Prostate gland (tissue), 2 donors: ENCODE results near the gene C9orf152. TPM values are rescaled to one million over a fixed set of nuclear protein-coding genes. Genes with fewer than 3 reads are reported as not detected.

Source experiments
- DNase-seq: peaks from one replicate; pipeline ENCODE4 v3.0.0-alpha.2; 2019; ENCODE audit warnings: low spot score
- H3K27ac ChIP-seq, 2 donors: fragments of 200-600 bp; sonication (generic); 2 replicates each; pipeline ENCODE4 v1.5.1; 2017 to 2019
- H3K27me3 ChIP-seq: fragments of 200-600 bp; sonication (generic); replicated peaks from 2 replicates; pipeline ENCODE4 v1.5.1; 2019; ENCODE audit not compliant: insufficient read depth
- H3K36me3 ChIP-seq, 2 donors: fragments of 200-600 bp; sonication (generic); 1 replicate in 1 of 2; 2 replicates in 1 of 2; pipeline versions ENCODE4 v1.5.1 to v1.8.1; 2017 to 2019
- H3K4me1 ChIP-seq: fragments of 200-600 bp; sonication (generic); replicated peaks from 2 replicates; pipeline ENCODE4 v1.5.1; 2019
- H3K4me3 ChIP-seq, 2 donors: fragments of 200-600 bp; sonication (generic); 2 replicates each; pipeline ENCODE4 v1.5.1; 2017 to 2019
- H3K9me3 ChIP-seq: fragments of 200-600 bp; sonication (generic); 2 replicates; pipeline ENCODE4 v1.5.1; 2017
- CTCF ChIP-seq, 4 experiments: fragments of 200-600 bp in 2 of 4; fragments of 450-650 bp in 2 of 4; sonication (generic) in 2 of 4; IDR thresholded peaks; 1 replicate in 3 of 4; 2 replicates in 1 of 4; pipeline ENCODE4 v1.5.1; 2016 to 2019; ENCODE audit warnings: antibody characterized with exemption in 4 of 4, mild to moderate bottlenecking in 2 of 4, moderate library complexity in 2 of 4
- POLR2A ChIP-seq: fragments of 450-650 bp; IDR thresholded peaks from one replicate; pipeline ENCODE4 v1.6.1; 2016; ENCODE audit warnings: antibody characterized with exemption, mild to moderate bottlenecking
- POLR2AphosphoS5 ChIP-seq: sonication (generic); formaldehyde crosslinking; IDR thresholded peaks from one replicate; pipeline ENCODE4 v1.6.1; 2017; ENCODE audit warnings: antibody characterized with exemption
- WGBS: methylation state at CpG from one replicate; pipeline ENCODE4 v1.1.5; 2018; 5-methylcytosine and 5-hydroxymethylcytosine counted together
- intact Hi-C: fragments of 100-400 bp; cut with DNase I; formaldehyde crosslinking; loops from one replicate; pipeline ENCODE4 v1.14.2; 2022
- total RNA-seq, 2 donors: library from RNA; depleted of rRNA; stranded (reverse); fragments of >200 nt; gene quantifications; one replicate each; pipeline ENCODE4 v1.1.0, GENCODE V29; 2016

C9orf152 gene
- total RNA-seq, 2 donors from 2014 or later = 9.0 to 32.6 TPM

GRCh38 chr9:110248361-110248760 lies 40.4 kb upstream of the C9orf152 start:
- TF ChIP-seq CTCF (IDR thresholded peaks at IDR 0.05) (no peak), POLR2AphosphoS5 (no peak), POLR2A (no peak)
- Histone ChIP-seq H3K4me1 (peaks cover 3% of the 10 kb centered on the region), H3K36me3 (no peaks in the 10 kb centered on the region), H3K27ac (no peak overlapping the region), H3K27me3 (no peaks in the 10 kb centered on the region), H3K4me3 (no peak overlapping the region), H3K9me3 (no peaks in the 10 kb centered on the region)
- WGBS = 78% methylated on average over 2 of the region's 2 CpGs
- intact Hi-C loops = no loop called here
- DNase-seq = no peak

- TF ChIP-seq POLR2A (no peak), POLR2AphosphoS5 (no peak), CTCF (IDR thresholded peaks at IDR 0.05) (no peak)
- Histone ChIP-seq H3K27ac (no peak overlapping the region), H3K27me3 (no peaks in the 10 kb centered on the region), H3K4me1 (peaks cover 3% of the 10 kb centered on the region), H3K4me3 (no peak overlapping the region), H3K36me3 (no peaks in the 10 kb centered on the region), H3K9me3 (no peaks in the 10 kb centered on the region)
- intact Hi-C loops = no loop called here
- WGBS = 94% methylated on average over 6 of the region's 6 CpGs
- DNase-seq = no peak
These were observed 38.3 kb upstream of the C9orf152 start for GRCh38 chr9:110246214-110246613.

GRCh38 chr9:110244616-110245015 lies 36.7 kb upstream of the C9orf152 start:
- intact Hi-C loops = no loop called here

GRCh38 chr9:110241858-110242321 lies 33.9 kb upstream of the C9orf152 start:
- Histone ChIP-seq H3K4me3 (no peak overlapping the region), H3K4me1 (no peaks in the 10 kb centered on the region), H3K36me3 (no peaks in the 10 kb centered on the region), H3K27ac (no peak overlapping the region), H3K27me3 (no peaks in the 10 kb centered on the region), H3K9me3 (no peaks in the 10 kb centered on the region)
- 86% methylated on average over 1 of the region's 1 CpG for WGBS
- TF ChIP-seq POLR2A = no peak
- no peak for TF ChIP-seq CTCF (IDR thresholded peaks at IDR 0.05)
- TF ChIP-seq POLR2AphosphoS5 = no peak
- DNase-seq = no peak
- intact Hi-C loops = no loop called here

More at GRCh38 chr9:110244616-110245015, 36.7 kb upstream of the C9orf152 start:
- Histone ChIP-seq H3K27me3 (no peaks in the 10 kb centered on the region), H3K4me1 (peaks cover 3% of the 10 kb centered on the region), H3K36me3 (no peaks in the 10 kb centered on the region), H3K27ac (no peak overlapping the region), H3K4me3 (no peak overlapping the region), H3K9me3 (no peaks in the 10 kb centered on the region)
- TF ChIP-seq CTCF (IDR thresholded peaks at IDR 0.05) (no peak), POLR2AphosphoS5 (no peak), POLR2A (no peak)
- DNase-seq = no peak
- WGBS = 49% methylated on average over 3 of the region's 3 CpGs

GRCh38 chr9:110241260-110241857 lies 33.4 kb upstream of the C9orf152 start:
- H3K4me1 ChIP-seq = no peaks in the 10 kb centered on the region
- H3K27ac ChIP-seq = no peak overlapping the region
- H3K27me3 ChIP-seq = no peaks in the 10 kb centered on the region
- H3K36me3 ChIP-seq = no peaks in the 10 kb centered on the region
- 95% methylated on average over 3 of the region's 3 CpGs for WGBS
- no peak overlapping the region for H3K4me3 ChIP-seq
- TF ChIP-seq CTCF (IDR thresholded peaks at IDR 0.05) (no peak), POLR2A (no peak), POLR2AphosphoS5 (no peak)
- intact Hi-C loops = no loop called here
- DNase-seq = no peak
- H3K9me3 ChIP-seq = no peaks in the 10 kb centered on the region
